Activated B cell treated with CpG ODN at 0.5 μM for 24 hours (primary cell): ENCODE data around the gene CTNND2. TPM values are rescaled to one million over a fixed set of nuclear protein-coding genes. Genes with fewer than 3 reads are reported as not detected.

ENCODE experiments used
- ATAC-seq: fragments of 200-7000 bp; cut with Tn5 transposase; one replicate; pipeline ENCODE4 v1.10.0; 2021; ENCODE audit warnings: low read depth, mild to moderate bottlenecking, moderate library complexity
- CTCF ChIA-PET: fragments of 350-600 bp; sonication (Branson Sonifier 250); formaldehyde crosslinking; loops from one replicate; lab custom pipeline; 2021; ENCODE audit warnings: antibody characterized with exemption; lab: Charles Lee
- POLR2A ChIA-PET: fragments of 350-600 bp; sonication (Branson Sonifier 250); formaldehyde crosslinking; loops from one replicate; lab custom pipeline; 2021; ENCODE audit warnings: antibody characterized with exemption; lab: Charles Lee
- DNase-seq: peaks from one replicate; pipeline ENCODE4 v3.0.0; 2022
- H3K27ac Mint-ChIP-seq: one replicate; pipeline ENCODE4 v1.8.0; 2020; ENCODE audit warnings: mixed read lengths
- H3K27me3 Mint-ChIP-seq: one replicate; pipeline ENCODE4 v1.8.0; 2021; ENCODE audit warnings: mixed read lengths
- H3K36me3 Mint-ChIP-seq: one replicate; pipeline ENCODE4 v1.8.0; 2021; ENCODE audit warnings: low read depth, mixed read lengths
- H3K4me1 Mint-ChIP-seq: one replicate; pipeline ENCODE4 v1.8.0; 2021; ENCODE audit warnings: mixed read lengths
- H3K4me3 Mint-ChIP-seq: one replicate; pipeline ENCODE4 v1.8.0; 2020; ENCODE audit warnings: mild to moderate bottlenecking, mixed read lengths
- H3K9me3 Mint-ChIP-seq: one replicate; pipeline ENCODE4 v1.8.0; 2020; ENCODE audit warnings: mixed read lengths
- intact Hi-C: fragments of 100-400 bp; cut with micrococcal nuclease; formaldehyde crosslinking; loops from one replicate; pipeline ENCODE4 v1.15.1; 2024
- total RNA-seq: library from RNA; stranded (reverse); gene quantifications from 2 replicates; pipeline ENCODE4 v1.2.3, GENCODE V29; 2022
- TF ChIP-seq, protein P1 (sequence below): fragments of 200-600 bp; IDR thresholded peaks from one replicate; pipeline ENCODE4 v1.8.0; 2022; ENCODE audit warnings: antibody characterized with exemption, mild to moderate bottlenecking

CTNND2 gene
- total RNA-seq, 1 donor from 2014 or later, result not detected

DNA sequence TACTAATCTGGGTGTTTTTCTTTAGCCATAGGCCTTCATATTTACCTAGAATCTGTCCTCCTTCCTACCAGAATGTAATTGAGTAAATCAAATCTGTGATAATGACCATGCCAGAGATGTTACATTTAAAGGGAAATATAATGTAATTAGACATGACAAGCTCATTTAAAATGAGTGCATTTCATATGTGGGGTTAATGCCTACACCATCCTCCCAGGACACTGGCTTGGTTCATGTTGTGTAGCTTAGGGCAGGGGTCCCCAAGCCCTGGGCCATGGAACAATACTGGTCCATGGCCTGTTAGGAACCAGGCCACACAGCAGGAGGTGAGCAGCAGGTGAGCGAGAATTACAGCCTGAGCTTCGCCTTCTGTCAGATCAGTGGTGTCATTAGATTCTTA, 866.3 kb downstream of the CTNND2 start:
- H3K4me1 Mint-ChIP-seq, result no peaks in the 10 kb centered on the region
- H3K27ac Mint-ChIP-seq, result no peak overlapping the region
- DNase-seq (no peak), ATAC-seq (no peak)
- ChIA-PET POLR2A (no interaction called here), CTCF (no interaction called here)
- no peaks in the 10 kb centered on the region for H3K36me3 Mint-ChIP-seq
- peaks cover 6% of the 10 kb centered on the region for H3K27me3 Mint-ChIP-seq
- H3K9me3 Mint-ChIP-seq, result no peaks in the 10 kb centered on the region
- TF ChIP-seq, protein P1, sequence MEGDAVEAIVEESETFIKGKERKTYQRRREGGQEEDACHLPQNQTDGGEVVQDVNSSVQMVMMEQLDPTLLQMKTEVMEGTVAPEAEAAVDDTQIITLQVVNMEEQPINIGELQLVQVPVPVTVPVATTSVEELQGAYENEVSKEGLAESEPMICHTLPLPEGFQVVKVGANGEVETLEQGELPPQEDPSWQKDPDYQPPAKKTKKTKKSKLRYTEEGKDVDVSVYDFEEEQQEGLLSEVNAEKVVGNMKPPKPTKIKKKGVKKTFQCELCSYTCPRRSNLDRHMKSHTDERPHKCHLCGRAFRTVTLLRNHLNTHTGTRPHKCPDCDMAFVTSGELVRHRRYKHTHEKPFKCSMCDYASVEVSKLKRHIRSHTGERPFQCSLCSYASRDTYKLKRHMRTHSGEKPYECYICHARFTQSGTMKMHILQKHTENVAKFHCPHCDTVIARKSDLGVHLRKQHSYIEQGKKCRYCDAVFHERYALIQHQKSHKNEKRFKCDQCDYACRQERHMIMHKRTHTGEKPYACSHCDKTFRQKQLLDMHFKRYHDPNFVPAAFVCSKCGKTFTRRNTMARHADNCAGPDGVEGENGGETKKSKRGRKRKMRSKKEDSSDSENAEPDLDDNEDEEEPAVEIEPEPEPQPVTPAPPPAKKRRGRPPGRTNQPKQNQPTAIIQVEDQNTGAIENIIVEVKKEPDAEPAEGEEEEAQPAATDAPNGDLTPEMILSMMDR, result no peak
- intact Hi-C loops, result no loop called here
- no peak overlapping the region for H3K4me3 Mint-ChIP-seq

DNA sequence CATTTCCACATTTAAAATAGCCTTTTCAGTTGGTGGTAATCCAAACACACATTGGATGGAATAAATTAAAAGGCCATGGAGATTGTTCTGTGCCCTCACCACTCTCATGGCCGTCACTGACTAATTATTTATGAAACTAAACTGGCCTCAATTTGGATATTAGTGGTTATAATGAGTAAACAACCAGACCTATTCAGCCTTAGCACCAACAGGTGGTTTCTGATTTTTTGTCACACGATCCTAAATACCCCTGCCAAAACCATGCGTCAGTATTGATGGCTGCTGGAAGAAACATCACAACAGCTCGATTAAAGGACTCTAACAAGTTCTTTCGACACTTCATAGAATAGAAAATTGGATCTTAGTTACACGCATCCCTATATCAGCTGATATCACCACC, 867.2 kb downstream of the CTNND2 start:
- intact Hi-C loops, result no loop called here
- DNase-seq (no peak), ATAC-seq (no peak)
- Mint-ChIP-seq H3K27me3 (peaks cover 4% of the 10 kb centered on the region), H3K4me3 (no peak overlapping the region), H3K4me1 (no peaks in the 10 kb centered on the region), H3K27ac (no peak overlapping the region), H3K36me3 (no peaks in the 10 kb centered on the region), H3K9me3 (no peaks in the 10 kb centered on the region)
- CTCF ChIA-PET, result no interaction called here
- POLR2A ChIA-PET, result no interaction called here
- TF ChIP-seq, protein P1, result no peak

DNA sequence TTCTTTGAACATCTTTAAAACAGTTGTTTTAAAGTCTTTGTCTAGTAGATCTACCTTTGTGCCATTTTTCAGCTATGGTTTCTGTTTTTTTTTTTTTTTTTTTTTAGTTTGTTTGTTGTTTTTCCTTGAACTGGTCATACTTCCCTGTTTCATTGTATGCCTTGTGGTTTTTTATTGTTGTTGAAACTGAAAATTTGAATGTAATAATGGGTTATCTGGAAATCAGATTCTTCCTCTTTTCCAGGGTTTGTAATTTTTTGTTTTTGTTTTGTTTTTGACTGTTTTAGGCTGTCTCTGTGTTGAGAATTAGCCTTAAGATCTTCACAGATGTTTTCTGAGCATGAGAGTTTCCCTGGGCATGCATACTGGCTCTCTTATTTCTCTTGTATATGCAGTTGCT, 873.6 kb downstream of the CTNND2 start:
- Mint-ChIP-seq H3K4me3 (no peak overlapping the region), H3K4me1 (no peaks in the 10 kb centered on the region), H3K27me3 (peaks cover 3% of the 10 kb centered on the region), H3K9me3 (peaks cover 12% of the 10 kb centered on the region), H3K36me3 (peaks cover 3% of the 10 kb centered on the region), H3K27ac (no peak overlapping the region)
- ChIA-PET POLR2A (no interaction called here), CTCF (no interaction called here)
- DNase-seq (no peak), ATAC-seq (no peak)
- TF ChIP-seq, protein P1, result no peak
- intact Hi-C loops, result no loop called here

DNA sequence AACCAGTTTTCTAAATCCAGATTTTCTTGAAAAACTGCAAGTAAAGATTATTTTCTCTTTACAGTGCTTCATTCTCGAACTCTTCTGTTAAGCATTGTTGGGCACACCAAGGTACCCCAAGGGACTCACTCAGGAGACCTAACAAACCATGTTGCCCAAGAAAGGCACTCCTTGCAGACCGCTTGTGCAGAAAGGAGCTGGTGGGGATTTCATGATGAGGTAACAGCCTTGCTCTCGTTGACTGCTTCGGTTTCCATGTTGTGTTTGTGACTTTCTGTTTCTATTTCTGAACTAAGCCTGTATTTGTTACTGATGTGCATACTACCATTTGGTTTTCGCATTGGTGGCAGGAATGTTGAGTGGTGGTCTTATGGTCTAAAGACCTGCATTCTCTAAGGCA, 876.6 kb downstream of the CTNND2 start:
- ATAC-seq (no peak), DNase-seq (no peak)
- peaks cover 5% of the 10 kb centered on the region for H3K27me3 Mint-ChIP-seq
- TF ChIP-seq, protein P1, result no peak
- peaks cover 12% of the 10 kb centered on the region for H3K9me3 Mint-ChIP-seq
- ChIA-PET POLR2A (no interaction called here), CTCF (no interaction called here)
- no peak overlapping the region for H3K4me3 Mint-ChIP-seq
- peaks cover 3% of the 10 kb centered on the region for H3K36me3 Mint-ChIP-seq
- no peaks in the 10 kb centered on the region for H3K4me1 Mint-ChIP-seq
- intact Hi-C loops, result no loop called here
- H3K27ac Mint-ChIP-seq, result no peak overlapping the region

DNA sequence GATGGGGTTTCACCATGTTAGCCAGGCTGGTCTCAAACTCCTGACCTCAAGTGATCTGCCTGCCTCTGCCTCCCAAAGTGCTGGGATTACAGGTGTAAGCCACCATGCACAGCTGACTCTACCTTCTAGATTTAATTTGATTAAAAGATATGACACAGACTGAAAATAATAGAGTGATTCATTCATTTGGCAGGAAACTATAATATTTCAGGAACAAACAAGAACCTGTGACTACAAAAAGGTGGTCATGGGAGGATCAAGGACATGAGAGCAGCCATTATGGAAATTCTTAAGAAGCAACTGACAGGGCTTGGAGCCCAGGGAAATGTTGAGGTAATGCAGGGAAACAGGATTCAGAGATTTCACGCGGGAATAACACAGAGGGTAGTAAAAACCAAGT, 877.7 kb downstream of the CTNND2 start:
- H3K4me3 Mint-ChIP-seq, result no peak overlapping the region
- ATAC-seq (no peak), DNase-seq (no peak)
- ChIA-PET CTCF (no interaction called here), POLR2A (no interaction called here)
- peaks cover 5% of the 10 kb centered on the region for H3K27me3 Mint-ChIP-seq
- no peaks in the 10 kb centered on the region for H3K4me1 Mint-ChIP-seq
- H3K27ac Mint-ChIP-seq, result no peak overlapping the region
- H3K9me3 Mint-ChIP-seq, result peaks cover 12% of the 10 kb centered on the region
- TF ChIP-seq, protein P1, result no peak
- intact Hi-C loops, result no loop called here
- H3K36me3 Mint-ChIP-seq, result peaks cover 3% of the 10 kb centered on the region
